Natural killer cell (primary cell): ENCODE data around the gene OTOGL. TPM values are rescaled to one million over a fixed set of nuclear protein-coding genes. Genes with fewer than 3 reads are reported as not detected.

ENCODE experiments used
- ATAC-seq, 3 donors: fragments of 150-1000 bp in 2 of 3; fragments of 200-7000 bp in 1 of 3; cut with Tn5 transposase; 1 replicate in 1 of 3; 2 replicates in 2 of 3; pipeline ENCODE4 v1.10.0; 2021; ENCODE audit warnings: mild to moderate bottlenecking in 2 of 3, moderate library complexity in 2 of 3
- DNase-seq, 2 donors: peaks; one replicate each; pipeline versions ENCODE4 v3.0.0 to v3.0.0-alpha.2; 2013 to 2021; ENCODE audit warnings: mixed read lengths in 1 of 2
- H3K27ac ChIP-seq: one replicate; pipeline ENCODE4 v1.5.1; 2013; ENCODE audit warnings: mild to moderate bottlenecking, low read length
- H3K27me3 ChIP-seq: one replicate; pipeline ENCODE4 v1.6.1; 2013; ENCODE audit warnings: low read length; ENCODE audit not compliant: control insufficient read depth, insufficient read depth
- H3K36me3 ChIP-seq: one replicate; pipeline ENCODE4 v1.6.1; 2013; ENCODE audit warnings: low read length; ENCODE audit not compliant: control insufficient read depth, insufficient read depth
- H3K4me1 ChIP-seq: one replicate; pipeline ENCODE4 v1.6.1; 2013; ENCODE audit warnings: low read length; ENCODE audit not compliant: control insufficient read depth, insufficient read depth
- H3K4me3 ChIP-seq: one replicate; pipeline ENCODE4 v1.5.1; 2013; ENCODE audit warnings: low read length
- H3K9me3 ChIP-seq: one replicate; pipeline ENCODE4 v1.6.1; 2013; ENCODE audit warnings: low read length; ENCODE audit not compliant: control insufficient read depth, insufficient read depth
- H3K27ac Mint-ChIP-seq, 2 donors: one replicate each; pipeline ENCODE4 v1.8.0; 2022; ENCODE audit warnings: mild to moderate bottlenecking in 2 of 2, mixed read lengths in 2 of 2, moderate library complexity in 1 of 2
- H3K27me3 Mint-ChIP-seq, 2 donors: one replicate each; pipeline ENCODE4 v1.8.0; 2022; ENCODE audit warnings: low read depth in 2 of 2, mixed read lengths in 2 of 2
- H3K36me3 Mint-ChIP-seq: one replicate; pipeline ENCODE4 v1.8.0; 2022; ENCODE audit warnings: mixed read lengths
- H3K4me1 Mint-ChIP-seq, 2 donors: one replicate each; pipeline ENCODE4 v1.8.0; 2022; ENCODE audit warnings: mixed read lengths in 2 of 2
- H3K4me3 Mint-ChIP-seq: one replicate; pipeline ENCODE4 v1.8.0; 2022; ENCODE audit warnings: mild to moderate bottlenecking, moderate library complexity, mixed read lengths
- H3K9me3 Mint-ChIP-seq, 2 donors: one replicate each; pipeline ENCODE4 v1.8.0; 2022; ENCODE audit warnings: mixed read lengths in 2 of 2
- WGBS: methylation state at CpG from one replicate; pipeline ENCODE4 v1.1.7; 2013; ENCODE audit warnings: missing lambda C conversion rate; ENCODE audit not compliant: insufficient coverage; 5-methylcytosine and 5-hydroxymethylcytosine counted together
- intact Hi-C: fragments of 100-400 bp; cut with micrococcal nuclease; formaldehyde crosslinking; loops from one replicate; pipeline ENCODE4 v1.14.2; 2022
- total RNA-seq, 4 donors: library from RNA; stranded (reverse); fragments of 120-200 nt in 1 of 4; gene quantifications; one replicate each; pipeline versions ENCODE4 v1.2.3 to v1.2.4, GENCODE V29; 2013 to 2022
- TF ChIP-seq, protein P1 (sequence below): fragments of 200-600 bp; IDR thresholded peaks from one replicate; pipeline ENCODE4 v1.8.0; 2022; ENCODE audit warnings: antibody characterized with exemption

Gene OTOGL
- total RNA-seq, 3 donors from 2014 or later (not counting 1 experiment from before 2014, with no cell fraction given): not detected

DNA sequence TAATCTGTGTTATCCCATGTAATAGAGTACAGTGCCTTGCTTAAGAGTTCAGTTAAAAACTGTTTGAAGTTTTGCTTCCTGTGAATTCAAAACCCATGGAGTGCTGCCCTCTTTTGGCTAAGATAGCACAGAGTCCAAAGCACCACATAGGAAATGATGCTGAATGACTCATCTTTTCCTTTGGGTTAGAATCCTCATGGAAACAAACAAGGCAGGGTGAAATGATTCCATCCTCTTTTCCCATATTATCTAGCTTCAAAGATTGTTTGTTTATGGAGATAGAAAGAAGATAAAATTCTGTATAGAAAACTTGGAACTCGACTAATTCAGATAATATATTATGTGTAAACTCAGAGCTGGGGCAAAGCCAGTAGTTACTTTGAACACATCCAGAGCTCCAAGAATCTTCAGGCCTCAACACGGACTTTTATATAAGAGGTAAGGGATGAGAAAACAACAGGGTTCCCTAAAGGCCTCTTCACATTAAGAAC, 87.4 kb downstream of the OTOGL start:
- Histone ChIP-seq H3K4me3 (no peak overlapping the region), H3K27ac (peak overlapping the region; percentile 31), H3K36me3 (no peaks in the 10 kb centered on the region), H3K4me1 (peaks cover 15% of the 10 kb centered on the region), H3K27me3 (no peaks in the 10 kb centered on the region), H3K9me3 (no peaks in the 10 kb centered on the region)
- intact Hi-C loops: loop anchor here (1.0 to 10.0 kb wide), 4 partner anchors 86 to 642 kb away; partner anchors contain the start of gene PPP1R12A
- TF ChIP-seq, protein P1, sequence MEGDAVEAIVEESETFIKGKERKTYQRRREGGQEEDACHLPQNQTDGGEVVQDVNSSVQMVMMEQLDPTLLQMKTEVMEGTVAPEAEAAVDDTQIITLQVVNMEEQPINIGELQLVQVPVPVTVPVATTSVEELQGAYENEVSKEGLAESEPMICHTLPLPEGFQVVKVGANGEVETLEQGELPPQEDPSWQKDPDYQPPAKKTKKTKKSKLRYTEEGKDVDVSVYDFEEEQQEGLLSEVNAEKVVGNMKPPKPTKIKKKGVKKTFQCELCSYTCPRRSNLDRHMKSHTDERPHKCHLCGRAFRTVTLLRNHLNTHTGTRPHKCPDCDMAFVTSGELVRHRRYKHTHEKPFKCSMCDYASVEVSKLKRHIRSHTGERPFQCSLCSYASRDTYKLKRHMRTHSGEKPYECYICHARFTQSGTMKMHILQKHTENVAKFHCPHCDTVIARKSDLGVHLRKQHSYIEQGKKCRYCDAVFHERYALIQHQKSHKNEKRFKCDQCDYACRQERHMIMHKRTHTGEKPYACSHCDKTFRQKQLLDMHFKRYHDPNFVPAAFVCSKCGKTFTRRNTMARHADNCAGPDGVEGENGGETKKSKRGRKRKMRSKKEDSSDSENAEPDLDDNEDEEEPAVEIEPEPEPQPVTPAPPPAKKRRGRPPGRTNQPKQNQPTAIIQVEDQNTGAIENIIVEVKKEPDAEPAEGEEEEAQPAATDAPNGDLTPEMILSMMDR: peak; percentile 64
- Mint-ChIP-seq H3K9me3 (no peaks in the 10 kb centered on the region), H3K27ac (no peak overlapping the region), H3K36me3 (no peaks in the 10 kb centered on the region), H3K4me3 (no peak overlapping the region), H3K27me3 (no peaks in the 10 kb centered on the region), H3K4me1 (peaks cover 6 to 11% of the 10 kb centered on the region in 2 donors)
- peak in 1 of 2 donors; percentile 66 for DNase-seq
- ATAC-seq: peak; percentile 73 to 81 (median 80)
- 20% methylated on average over 2 of the region's 2 CpGs for WGBS

DNA sequence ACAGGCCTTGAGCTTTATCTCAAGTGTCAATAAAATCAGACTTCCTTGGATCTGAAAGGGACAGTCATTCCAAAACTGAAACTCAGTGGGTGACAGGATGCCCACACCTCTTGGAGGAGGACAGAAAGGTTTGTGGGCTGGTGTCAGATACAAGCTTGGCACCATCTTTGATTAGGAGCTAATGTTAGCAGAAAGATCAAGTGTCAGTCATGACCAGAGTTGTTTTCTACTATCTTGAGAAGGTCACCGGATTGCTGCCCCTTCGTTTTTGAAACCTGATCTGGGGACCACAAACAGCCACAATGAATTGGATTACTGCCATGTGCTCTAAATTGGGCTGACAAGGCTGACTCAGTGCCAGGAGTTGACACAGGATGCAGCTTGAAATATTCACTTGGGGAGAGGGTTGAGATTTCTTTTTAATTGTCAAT, 88.3 kb downstream of the OTOGL start:
- no peak for DNase-seq
- H3K9me3 Mint-ChIP-seq: no peaks in the 10 kb centered on the region
- Histone ChIP-seq H3K27me3 (no peaks in the 10 kb centered on the region), H3K4me3 (no peak overlapping the region), H3K4me1 (peaks cover 15% of the 10 kb centered on the region), H3K9me3 (no peaks in the 10 kb centered on the region), H3K27ac (no peak overlapping the region), H3K36me3 (no peaks in the 10 kb centered on the region)
- H3K27ac Mint-ChIP-seq: no peak overlapping the region
- H3K36me3 Mint-ChIP-seq: no peaks in the 10 kb centered on the region
- H3K4me3 Mint-ChIP-seq: peak overlapping the region; percentile 5
- 2% methylated on average over 2 of the region's 2 CpGs for WGBS
- ATAC-seq: peak; percentile 53 to 65 (median 65)
- H3K4me1 Mint-ChIP-seq: peaks cover 6 to 11% of the 10 kb centered on the region in 2 donors
- TF ChIP-seq, protein P1: no peak
- intact Hi-C loops: loop anchor here (2.0 to 10.0 kb wide), 3 partner anchors 85 to 643 kb away; partner anchors contain the start of gene PPP1R12A
- H3K27me3 Mint-ChIP-seq: peaks cover 2 to 6% of the 10 kb centered on the region in 2 donors

DNA sequence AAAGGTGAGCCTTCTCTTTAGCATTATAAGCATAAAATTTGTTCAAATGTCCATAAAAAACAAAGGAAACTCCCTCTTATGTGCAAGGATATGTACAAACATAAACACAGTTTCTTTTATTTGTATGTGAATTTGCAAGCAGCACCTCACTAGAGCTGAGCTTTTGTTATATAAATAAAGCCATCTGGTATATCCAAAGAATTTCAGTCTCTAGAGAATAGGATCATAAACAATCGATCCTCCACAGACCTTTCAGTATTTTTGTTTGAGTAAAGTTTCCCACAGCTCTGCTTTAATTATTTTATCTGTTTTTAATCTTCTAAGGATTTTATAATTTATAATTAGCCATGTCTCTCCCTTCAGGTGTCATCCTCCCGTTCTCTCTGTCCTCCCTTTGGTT, 89.2 kb downstream of the OTOGL start:
- H3K27me3 ChIP-seq: no peaks in the 10 kb centered on the region
- Mint-ChIP-seq H3K27ac (no peak overlapping the region), H3K27me3 (peaks cover 2 to 6% of the 10 kb centered on the region in 2 donors), H3K36me3 (no peaks in the 10 kb centered on the region), H3K4me1 (peaks cover under 1 to 6% of the 10 kb centered on the region in 2 donors), H3K9me3 (no peaks in the 10 kb centered on the region), H3K4me3 (no peak overlapping the region)
- WGBS: 100% methylated on average over 1 of the region's 2 CpGs
- no peak overlapping the region for H3K27ac ChIP-seq
- no peaks in the 10 kb centered on the region for H3K9me3 ChIP-seq
- TF ChIP-seq, protein P1: no peak
- DNase-seq (no peak), ATAC-seq (no peak)
- peaks cover 15% of the 10 kb centered on the region for H3K4me1 ChIP-seq
- H3K4me3 ChIP-seq: no peak overlapping the region
- no peaks in the 10 kb centered on the region for H3K36me3 ChIP-seq
- intact Hi-C loops: loop anchor here (5.0 to 10.0 kb wide), 2 partner anchors 84 to 644 kb away; no protein-coding TSS in a partner anchor

DNA sequence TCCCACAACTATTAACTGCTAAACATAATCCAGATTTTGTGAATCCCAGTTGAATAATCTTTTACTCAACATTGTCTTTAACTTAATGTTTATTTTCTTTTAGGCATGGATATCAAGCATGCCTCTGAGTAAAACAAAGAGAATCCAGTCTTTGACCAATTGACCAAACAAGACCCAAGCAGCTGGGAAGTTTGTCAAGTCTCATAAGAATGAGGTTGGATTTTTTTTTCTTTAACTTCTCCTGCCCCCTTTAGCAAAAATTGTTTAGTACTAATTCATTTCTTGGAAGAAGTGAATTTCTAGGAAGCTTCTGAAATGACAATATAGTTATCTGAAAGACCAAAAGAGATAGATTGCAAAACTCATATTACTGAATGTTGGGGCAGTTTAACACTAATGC, 89.9 kb downstream of the OTOGL start:
- H3K36me3 ChIP-seq: no peaks in the 10 kb centered on the region
- ATAC-seq (no peak), DNase-seq (no peak)
- H3K27me3 Mint-ChIP-seq: peaks cover 2 to 6% of the 10 kb centered on the region in 2 donors
- no peaks in the 10 kb centered on the region for H3K9me3 ChIP-seq
- no peak overlapping the region for H3K4me3 Mint-ChIP-seq
- H3K27ac ChIP-seq: no peak overlapping the region
- H3K27me3 ChIP-seq: no peaks in the 10 kb centered on the region
- no peaks in the 10 kb centered on the region for H3K36me3 Mint-ChIP-seq
- H3K4me1 ChIP-seq: peaks cover 15% of the 10 kb centered on the region
- H3K27ac Mint-ChIP-seq: no peak overlapping the region
- H3K4me1 Mint-ChIP-seq: peaks cover 0 to 5% of the 10 kb centered on the region in 2 donors
- TF ChIP-seq, protein P1: no peak
- H3K4me3 ChIP-seq: no peak overlapping the region
- intact Hi-C loops: loop anchor here (5.0 to 10.0 kb wide), 2 partner anchors 83 to 644 kb away; no protein-coding TSS in a partner anchor
- no peaks in the 10 kb centered on the region for H3K9me3 Mint-ChIP-seq
